HG03060 (cell line): ENCODE data around the gene EHD1.

Source experiments
- ATAC-seq: cut with Tn5 transposase; IDR thresholded peaks from one replicate; pipeline ENCODE4 v1.9.1; 2021; ENCODE audit warnings: low read depth, moderate number of reproducible peaks; ENCODE audit not compliant: unreplicated experiment

The EHD1 gene

GRCh38 chr11:64878494-64879243 lies at the start of gene EHD1:
Gene EHD1, minus strand, starts transcription at chr11:64878621. Its CDS starts 157 bp downstream, at chr11:64878464.
- peak; percentile 51 for ATAC-seq

DNA sequence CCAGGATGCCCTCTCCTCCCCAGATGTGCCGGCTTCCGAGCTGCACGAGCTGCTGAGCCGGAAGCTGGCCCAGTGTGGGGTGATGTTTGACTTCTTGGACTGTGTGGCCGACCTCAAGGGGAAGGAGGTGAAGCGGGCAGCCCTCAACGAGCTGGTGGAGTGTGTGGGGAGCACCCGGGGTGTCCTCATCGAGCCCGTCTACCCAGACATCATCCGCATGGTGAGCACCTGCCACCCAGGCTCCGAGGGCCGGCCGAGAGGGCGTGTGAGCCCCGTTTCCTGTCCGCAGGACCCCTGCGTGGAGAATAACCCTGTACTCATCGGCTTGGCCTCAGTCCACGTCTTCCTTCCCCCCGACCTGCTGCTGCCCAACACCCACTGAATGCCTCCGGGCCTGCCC lies 48.3 kb upstream of the EHD1 start:
- ATAC-seq: no peak

DNA sequence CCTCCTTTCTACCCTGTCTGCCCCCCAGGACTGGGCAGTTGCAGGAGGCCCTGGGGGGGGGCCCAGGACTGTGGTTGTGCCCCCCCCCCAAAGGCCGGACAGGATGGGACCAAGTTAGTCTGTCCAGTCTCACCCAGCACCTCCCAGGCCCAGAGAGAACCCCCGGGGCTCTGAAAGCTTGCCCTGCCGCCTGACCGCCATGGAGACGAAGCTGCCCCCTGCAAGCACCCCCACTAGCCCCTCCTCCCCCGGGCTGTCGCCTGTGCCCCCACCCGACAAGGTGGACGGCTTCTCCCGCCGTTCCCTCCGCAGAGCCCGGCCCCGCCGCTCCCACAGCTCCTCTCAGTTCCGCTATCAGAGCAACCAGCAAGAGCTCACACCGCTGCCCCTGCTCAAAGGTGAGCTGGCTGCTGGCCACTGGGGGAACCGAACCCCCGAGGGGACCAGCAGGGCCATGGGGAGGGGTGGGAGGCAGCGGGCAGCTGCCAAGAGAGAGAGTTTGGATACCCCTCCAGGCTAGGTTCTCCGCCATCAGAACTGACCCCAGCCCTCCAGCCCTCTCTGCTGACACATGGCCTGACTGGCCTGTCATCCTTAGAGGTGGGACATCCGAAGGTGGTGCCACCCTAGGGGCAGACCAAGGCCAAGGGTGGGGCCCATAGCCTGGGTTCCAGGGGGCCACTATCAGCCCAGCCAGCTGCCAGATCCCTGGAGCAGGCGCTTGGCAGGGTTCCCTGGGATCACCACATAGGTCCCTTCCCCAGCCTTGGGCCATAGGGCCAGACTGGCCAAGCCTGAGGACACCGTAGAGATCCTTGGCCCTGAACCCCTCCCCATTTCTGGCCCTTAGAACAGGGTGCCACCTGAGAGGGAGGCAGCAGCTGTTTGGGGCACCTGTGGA lies 47.4 kb upstream of the EHD1 start:
- ATAC-seq: no peak

- no peak for ATAC-seq
These were observed 46.5 kb upstream of the EHD1 start for GRCh38 chr11:64924910-64925284.

GRCh38 chr11:64923944-64924909 lies 45.8 kb upstream of the EHD1 start, which contains the start of gene PPP2R5B:
Gene PPP2R5B, plus strand, starts transcription at chr11:64924689. Its CDS starts 1,046 bp downstream, at chr11:64925735.
- peak; percentile 73 for ATAC-seq

DNA sequence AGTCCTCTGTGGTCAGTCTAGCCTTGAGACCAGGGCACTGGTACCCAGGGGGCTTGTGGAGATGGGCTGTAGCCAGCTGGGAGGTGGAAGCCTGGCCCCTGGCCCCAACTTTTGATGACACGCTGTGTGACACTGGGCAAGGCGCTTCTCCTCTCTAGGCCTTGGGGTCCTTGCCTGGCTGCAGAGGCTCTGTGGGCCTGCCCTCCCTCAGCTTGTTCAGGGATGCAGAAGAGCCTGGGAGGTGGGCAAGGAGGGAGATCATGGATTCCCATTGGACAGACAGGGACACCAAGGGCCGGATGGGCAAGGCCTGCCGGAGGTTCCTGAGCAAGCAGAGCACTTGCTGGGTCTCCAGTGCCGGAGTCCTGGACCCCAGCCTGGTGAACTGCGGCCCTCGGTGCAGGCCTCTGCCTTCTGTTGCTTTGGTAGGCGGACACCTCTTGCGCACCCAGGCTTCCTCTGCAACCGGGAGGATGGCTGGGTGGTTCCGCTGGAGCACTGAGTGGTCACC lies 44.8 kb upstream of the EHD1 start:
- ATAC-seq: no peak

DNA sequence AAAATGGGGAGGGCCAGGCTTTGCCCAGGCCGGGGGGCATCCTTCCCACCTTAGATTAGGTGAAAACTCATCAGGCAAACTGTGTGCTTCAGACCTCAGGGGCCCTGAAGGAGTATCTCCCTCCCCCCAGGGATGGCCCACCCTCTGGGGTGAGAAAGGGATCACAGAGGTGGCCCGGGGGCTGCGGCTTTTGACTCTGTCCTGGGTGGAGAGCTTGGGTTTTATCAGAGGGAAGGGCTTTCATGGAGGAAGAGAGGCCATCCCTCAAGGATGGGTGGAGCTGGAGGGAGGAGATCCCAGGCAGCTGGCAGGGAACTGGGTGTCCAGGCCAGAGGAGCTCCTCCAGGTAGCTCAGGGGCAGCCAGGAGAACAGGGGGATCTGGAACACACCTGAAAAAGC lies 43.0 kb upstream of the EHD1 start:
- ATAC-seq: no peak

GRCh38 chr11:64920124-64920523 lies 41.7 kb upstream of the EHD1 start:
- ATAC-seq: no peak

GRCh38 chr11:64919627-64920026 lies 41.2 kb upstream of the EHD1 start:
- no peak for ATAC-seq

DNA sequence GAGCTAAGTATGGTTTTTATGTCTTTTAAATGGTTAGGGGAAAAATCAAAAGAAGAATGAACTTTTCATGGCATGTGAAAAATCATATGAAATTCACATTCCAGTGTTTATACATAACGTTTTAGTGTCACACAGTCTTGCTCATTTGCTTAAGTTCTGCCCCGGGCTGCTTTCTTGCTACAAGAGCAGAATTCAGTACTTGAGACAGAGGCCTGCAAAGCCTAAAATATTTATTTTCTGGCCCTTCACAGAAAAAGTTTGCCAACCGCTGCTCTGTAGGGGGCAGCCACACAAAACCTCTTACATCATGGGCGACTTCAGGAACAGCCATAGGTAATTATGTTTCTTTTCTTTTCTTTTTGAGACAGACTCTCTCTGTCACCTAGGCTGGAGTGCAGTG lies 39.6 kb upstream of the EHD1 start:
- no peak for ATAC-seq

GRCh38 chr11:64917663-64917995 lies 39.2 kb upstream of the EHD1 start:
- ATAC-seq: no peak

- ATAC-seq: peak; percentile 95
These were observed 38.6 kb upstream of the EHD1 start, which contains the start of gene ATG2A for GRCh38 chr11:64916775-64917662. Gene ATG2A, minus strand, starts transcription at chr11:64917209. Its CDS starts 74 bp downstream, at chr11:64917135.

DNA sequence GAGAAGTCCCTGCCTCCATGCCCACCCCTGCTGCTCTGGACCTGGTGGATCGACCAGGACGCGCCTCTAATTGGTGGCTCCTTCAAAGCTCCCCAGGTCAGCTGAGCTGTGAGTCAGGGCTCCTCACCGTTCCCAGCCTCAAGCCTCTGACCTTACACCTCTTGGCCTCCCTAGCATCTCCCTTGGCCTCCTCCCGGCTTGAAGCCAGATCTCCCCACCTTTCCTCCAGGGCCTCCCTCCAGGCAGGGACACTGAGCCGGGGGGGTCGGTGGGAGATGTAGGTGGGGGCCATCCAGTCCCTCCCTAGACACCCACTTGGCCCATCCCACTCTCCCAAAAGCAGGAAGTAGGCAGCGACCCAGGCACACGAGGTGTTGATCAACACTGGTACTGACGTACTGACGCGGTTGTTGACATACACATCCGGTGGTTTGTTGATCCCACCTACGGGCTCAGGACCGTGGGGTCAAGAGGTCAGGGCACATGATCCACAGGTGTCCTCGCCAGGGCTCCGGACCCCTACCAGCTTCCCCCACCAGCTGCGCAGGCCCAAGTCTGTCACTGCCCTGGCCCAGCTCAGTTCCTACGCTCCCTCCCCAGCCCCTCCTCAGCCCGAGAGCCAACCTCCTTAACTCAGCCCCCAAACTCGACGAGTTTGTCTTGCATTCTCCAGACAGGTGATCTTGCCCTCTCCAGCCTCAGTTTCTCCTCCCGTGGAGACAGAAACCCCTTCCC lies 37.8 kb upstream of the EHD1 start:
- ATAC-seq: no peak

DNA sequence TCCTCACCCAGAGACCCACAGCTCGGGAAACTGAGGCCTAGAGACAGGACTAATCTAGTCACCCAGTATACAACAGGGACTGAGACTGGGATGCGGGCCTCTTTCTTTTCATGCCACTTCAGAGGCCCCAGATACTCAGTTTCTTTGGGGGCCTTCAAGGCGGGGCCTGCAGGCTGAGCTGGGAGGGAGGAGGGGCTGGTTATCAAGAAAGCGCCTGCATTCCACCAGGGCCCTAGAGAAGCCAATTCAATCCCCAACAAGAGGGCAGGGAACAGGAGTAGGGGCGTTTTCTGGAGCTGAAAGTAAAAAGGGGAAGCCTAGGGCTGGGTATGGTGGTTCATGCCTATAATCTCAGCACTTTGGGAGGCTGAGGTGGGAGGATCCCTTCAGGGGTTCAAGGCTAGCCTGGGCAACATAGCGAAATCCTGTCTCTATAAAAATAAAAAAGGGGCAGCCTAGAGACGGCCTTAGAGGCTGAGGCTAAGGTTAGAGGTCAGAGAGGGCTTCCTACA lies 37.0 kb upstream of the EHD1 start:
- no peak for ATAC-seq

DNA sequence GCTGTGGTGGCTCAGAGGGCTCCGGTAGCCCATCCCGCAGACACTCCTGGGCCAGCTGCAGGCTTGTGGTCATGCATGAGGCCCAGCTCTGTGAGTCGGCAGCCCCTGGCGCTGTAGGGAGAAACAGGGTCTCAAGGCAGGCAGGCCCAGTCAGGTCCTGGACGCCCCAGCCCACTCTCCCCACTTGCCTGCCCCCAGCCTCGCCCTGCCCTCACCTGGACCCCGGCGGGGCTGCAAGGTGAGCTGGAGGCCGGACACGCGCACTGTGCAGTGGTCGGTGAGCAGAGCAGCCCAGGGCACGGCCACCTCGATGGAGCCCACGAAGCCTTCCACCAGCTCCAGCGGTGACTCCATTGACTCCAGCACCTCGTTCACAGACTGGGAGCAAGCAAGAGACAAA lies 35.7 kb upstream of the EHD1 start:
- no peak for ATAC-seq

DNA sequence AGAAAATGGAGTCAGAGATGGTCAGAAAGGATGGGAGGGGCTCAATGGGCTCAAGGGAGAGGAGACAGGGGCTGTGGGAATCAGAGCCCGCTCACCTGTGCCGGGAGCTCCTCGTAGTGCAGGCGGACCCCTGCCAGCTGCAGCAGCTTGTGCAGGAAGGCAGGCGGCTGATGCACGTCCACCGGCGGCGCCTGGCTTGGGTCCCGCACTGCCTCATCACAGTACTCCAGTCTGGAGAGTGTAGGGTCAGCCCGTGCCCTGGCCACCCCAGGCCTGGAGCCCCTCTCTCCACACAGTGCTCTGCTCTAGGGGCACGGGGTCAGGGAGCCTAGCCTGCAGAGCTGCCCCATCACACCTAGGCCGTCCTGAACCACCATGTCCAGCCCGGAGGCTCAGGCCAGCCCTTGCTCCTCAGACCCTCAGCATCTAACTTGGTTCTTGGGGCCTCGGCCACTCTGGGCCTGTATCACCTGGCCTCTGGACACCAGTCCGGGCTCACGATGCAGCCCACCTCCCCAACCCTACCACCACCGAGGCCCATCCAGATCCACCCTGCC lies 34.8 kb upstream of the EHD1 start:
- no peak for ATAC-seq

GRCh38 chr11:64911689-64912088 lies 33.3 kb upstream of the EHD1 start:
- no peak for ATAC-seq

DNA sequence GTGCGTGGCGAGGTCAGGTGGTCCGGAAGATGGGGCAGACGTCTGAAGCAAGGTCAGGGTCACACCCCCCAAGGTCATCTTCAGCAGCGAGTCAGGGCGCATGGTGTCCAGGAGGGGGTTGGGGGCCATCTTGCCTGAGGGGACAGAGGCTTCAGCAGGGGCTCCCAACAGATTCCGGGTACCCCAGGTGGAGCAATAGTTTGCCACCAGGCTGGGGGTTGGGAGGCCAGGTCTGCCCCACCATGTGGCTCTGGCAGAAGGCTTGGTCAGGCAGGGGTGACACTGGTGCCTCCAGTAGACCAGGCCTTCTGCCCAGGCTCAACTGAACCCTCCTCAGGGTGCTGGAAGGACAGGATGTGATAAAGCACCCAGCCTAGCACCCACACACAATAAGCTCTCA lies 32.7 kb upstream of the EHD1 start:
- no peak for ATAC-seq
